Hepatocyte (in vitro differentiated cells): Measurements from ENCODE around the gene SLC8A2.
"Not testable (repeated sequence)": the region's sequence is repeated elsewhere in the genome, so short reads cannot be mapped to it uniquely, and the experiment has no call there.

Experiments used
- EZH2 ChIP-seq: fragments of 200-600 bp; sonication (generic); IDR thresholded peaks from 2 replicates; pipeline ENCODE4 v1.6.1; 2016; ENCODE audit warnings: antibody characterized with exemption, mild to moderate bottlenecking, borderline replicate concordance
- TF ChIP-seq, protein P1 (sequence below): fragments of 200-600 bp; sonication (generic); IDR thresholded peaks from 2 replicates; pipeline ENCODE4 v1.5.1; 2016; ENCODE audit warnings: antibody characterized with exemption, mild to moderate bottlenecking; ENCODE audit not compliant: poor library complexity

DNA sequence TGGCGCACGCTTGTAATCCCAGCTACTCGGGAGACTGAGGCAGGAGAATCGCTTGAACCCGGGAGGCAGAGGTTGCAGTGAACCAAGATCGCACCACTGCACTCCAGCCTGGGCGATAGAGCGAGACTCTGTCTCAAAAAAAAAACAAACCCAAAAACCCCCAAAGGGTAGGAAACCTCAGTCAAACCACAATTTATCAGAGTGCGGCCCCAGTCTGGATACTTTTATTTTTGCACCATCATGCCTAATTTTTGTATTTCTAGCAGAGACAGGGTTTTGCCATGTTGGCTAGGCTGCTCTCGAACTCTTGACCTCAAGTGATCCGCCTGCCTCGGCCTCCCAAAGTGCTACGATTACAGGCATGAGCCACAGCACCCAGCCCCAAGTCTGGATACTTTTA is 14.5 kb upstream of the SLC8A2 start:
- TF ChIP-seq, protein P1, sequence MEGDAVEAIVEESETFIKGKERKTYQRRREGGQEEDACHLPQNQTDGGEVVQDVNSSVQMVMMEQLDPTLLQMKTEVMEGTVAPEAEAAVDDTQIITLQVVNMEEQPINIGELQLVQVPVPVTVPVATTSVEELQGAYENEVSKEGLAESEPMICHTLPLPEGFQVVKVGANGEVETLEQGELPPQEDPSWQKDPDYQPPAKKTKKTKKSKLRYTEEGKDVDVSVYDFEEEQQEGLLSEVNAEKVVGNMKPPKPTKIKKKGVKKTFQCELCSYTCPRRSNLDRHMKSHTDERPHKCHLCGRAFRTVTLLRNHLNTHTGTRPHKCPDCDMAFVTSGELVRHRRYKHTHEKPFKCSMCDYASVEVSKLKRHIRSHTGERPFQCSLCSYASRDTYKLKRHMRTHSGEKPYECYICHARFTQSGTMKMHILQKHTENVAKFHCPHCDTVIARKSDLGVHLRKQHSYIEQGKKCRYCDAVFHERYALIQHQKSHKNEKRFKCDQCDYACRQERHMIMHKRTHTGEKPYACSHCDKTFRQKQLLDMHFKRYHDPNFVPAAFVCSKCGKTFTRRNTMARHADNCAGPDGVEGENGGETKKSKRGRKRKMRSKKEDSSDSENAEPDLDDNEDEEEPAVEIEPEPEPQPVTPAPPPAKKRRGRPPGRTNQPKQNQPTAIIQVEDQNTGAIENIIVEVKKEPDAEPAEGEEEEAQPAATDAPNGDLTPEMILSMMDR: not testable (repeated sequence)
- TF ChIP-seq EZH2: not testable (repeated sequence)
